UCSD-AML1 (cell line): Measurements from ENCODE around the gene GRHL3.

Source experiments
- DNase-seq: peaks from one replicate; lab custom pipeline; 2025; ENCODE audit not compliant: unreplicated experiment; lab: John Stamatoyannopoulos, UW

Gene GRHL3

DNA sequence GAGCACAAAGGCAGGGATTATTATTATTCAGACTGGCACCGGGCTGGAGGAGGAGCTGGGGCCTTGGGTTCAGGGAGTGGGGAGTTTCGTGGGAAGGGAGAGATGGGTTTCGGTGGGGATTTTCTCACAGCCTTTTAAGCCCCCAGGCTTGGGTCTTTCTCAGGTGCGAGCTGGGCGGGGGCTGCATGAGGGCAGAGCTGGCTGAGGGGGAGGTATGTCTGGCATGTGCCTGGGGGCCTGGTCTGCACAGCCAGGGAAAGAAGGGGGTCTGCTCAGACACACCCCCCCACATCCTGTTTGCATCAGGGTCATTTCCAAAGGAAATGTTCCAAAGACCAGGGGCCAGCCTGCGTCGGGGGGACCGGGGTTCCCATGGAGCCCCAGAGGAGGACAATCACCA lies 21.6 kb downstream of the GRHL3 start:
- no peak for DNase-seq

GRCh38 chr1:24341260-24341659 lies 22.1 kb downstream of the GRHL3 start:
- DNase-seq = peak; percentile 32

DNA sequence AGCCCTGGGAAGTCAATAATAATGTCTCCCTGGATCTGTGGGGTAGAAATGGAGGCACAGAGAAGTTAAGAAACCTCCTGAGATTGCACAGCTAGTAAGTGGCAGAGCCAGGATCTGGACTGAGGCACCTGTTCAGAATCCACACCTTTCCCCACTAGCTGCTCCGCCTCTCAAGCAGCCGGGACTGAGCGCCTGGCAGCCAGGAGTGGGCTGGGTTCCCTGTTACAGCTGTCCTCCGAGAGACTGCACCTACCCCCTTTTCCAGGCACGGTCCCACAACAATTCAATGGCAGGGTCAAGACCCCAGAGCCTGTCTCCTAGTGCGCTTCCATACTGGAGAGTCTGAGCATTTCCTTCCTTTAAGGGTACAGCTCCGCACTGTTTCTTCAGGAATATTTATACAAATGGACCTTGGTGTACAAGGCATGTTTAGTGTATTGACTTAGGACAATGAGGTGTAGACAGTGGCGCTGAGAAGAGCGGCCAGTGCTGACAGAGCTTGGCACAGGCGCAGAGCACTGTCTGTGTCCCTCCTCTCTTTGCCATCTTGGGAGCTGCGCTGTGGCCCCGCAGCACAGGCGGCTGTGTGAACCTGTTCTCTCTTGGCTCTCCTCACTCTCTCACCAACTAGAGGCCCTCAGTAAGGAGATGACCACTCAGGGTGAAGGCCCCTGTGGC lies 24.4 kb downstream of the GRHL3 start:
- DNase-seq = no peak

DNA sequence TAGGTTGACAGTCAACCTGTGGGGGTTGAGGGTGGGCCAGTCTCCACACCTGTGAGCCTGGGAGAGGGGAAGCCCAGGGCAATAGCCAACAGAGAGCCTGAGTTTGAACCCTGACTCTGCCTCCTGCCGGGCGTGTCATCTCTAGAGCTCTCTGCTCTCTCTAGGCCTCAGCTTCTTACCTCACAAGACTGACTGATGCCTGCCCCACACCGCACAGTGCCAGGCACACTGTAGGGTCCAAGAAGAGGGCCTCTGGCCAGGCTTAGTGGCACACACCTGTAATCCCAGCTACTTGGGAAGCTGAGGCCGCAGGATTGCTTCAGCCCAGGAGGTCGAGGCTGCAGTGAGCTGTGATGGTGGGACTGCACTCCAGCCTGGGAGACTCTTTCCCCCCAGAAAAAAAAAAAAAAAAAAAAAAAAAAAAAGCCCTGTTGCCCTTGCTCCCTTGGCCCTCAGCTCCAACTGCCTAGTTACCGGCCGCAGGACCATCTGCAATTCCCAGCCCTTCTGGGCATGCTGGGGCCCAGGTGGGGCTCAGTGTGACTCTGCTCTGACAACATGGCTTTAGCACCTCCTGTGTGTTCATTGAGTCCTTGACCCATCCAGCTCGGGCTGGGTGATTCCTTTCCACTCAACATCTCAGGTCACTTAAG lies 25.1 kb downstream of the GRHL3 start:
- no peak for DNase-seq

DNA sequence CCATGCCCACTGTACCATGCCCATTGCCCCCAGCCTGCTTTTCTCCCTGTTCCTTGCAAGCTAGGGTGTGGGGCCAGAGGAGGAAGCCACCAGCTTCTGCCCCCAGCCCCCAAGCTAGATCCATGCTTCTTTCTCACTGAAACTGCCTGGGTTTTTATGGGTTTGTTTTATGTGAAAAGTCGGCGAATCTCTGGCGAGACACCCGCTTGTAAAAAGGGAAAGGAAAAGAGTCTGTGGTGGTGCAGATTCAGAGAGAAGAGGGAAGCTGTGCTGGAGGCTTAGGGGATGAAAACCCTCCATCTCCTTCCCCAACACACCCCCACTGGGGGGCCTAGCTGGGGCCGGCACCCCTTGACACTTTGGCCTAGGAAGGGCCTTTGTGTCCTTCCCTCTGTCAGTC lies 26.2 kb downstream of the GRHL3 start:
- DNase-seq = no peak

DNA sequence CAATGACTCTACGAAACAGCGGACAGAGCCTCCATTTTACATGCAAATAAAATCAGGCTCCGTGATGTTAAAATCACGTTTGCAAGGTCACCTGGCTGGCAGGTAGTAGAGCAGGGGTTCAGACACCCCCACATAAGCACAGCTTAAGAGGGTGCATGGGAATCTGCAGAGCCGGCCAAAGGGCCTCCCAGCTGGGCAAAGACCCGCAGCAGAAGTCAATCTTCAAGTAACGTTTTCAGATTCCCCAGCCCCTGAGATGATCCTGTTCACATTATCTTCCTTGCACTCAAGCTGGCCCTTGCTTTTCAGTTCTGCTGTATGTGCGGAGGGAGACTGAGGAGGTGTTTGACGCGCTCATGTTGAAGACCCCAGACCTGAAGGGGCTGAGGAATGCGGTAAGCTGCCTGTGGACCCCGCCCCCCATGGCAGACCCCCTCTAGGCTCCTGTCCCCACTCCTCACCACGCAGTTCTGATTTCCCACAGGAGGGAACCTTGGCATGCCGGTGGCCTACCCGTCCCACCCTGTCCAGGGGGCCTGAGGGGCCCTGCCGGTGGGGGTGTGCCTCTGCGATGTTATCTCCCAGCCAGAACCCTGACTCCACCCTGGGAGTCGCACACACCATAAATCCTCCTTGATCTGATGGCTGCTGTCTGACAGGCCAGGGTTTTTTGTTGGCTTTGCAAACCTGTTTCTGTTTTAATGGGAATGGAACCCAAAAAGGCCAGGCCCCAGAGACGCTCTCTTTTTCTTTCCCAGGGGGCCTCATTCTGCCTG lies 28.2 kb downstream of the GRHL3 start:
- DNase-seq = no peak

- no peak for DNase-seq
Observed at GRCh38 chr1:24348196-24348595, 29.0 kb downstream of the GRHL3 start.

DNA sequence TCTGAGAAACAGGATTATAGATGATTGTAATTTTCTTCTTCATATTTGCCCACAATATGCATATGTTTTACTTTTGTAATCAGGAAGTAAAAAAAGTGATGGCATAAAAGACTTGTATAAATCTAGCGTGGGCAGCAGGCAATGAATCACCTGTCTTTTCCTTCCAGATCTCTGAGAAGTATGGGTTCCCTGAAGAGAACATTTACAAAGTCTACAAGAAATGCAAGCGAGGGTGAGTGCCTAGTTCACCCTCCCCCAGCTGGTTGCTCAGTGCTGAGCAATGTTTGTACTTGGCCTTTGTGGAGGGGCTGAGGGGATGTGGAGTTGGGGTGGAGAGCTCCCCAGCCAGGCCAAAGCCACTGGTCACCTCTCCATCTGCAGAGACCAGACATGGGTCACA lies 30.7 kb downstream of the GRHL3 start:
- no peak for DNase-seq

DNA sequence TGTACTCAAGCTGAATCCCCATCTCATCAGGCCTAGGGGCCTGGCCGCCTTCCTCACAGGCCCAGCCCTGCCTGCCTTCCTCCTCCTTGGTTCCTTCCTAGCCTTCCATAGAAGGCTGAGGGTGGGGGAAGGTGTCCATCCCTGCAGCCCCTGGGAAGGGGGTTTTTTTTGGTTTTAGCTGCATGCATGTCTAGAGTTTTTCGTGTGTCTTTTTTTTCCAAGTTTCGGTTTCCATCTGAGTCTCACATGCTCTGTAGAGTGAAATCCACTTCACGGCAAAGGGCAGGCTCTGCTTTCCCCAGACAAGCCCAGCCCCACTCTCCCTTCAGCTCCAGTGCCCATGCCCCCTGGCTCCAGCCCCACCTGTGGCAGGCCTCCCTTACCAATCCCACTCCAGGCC lies 32.1 kb downstream of the GRHL3 start:
- DNase-seq = no peak

GRCh38 chr1:24351918-24352627 lies 32.9 kb downstream of the GRHL3 start:
- no peak for DNase-seq

DNA sequence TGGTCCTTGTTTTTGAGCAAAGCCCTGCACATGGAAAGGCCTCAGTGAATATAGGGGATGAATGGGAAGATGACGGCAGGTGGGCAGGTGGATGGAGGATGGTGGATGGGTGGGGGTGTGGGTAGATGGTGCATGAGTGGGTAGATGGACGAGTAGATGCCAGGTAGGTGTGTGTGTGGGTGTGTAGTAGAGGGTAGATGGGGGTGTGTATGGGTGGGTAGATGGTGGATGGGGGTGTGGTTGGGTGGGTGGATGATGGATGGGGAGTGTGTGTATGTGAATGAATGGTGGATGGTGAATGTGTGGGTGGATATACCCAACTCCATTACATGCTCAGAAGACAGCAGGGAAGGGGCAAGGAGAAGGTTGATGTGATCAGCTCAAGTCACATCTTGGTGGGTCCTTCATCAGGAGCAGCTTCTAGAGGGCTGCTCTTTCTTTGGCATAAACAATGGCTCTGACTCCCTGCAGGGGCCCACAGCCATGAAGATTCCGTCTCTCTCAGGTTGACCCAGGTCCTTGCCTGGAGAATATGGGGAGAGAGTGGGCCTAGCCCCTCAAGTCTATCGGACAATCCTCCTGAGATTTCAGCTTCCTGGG lies 34.2 kb downstream of the GRHL3 start:
- DNase-seq = no peak

GRCh38 chr1:24355466-24355865 lies 36.3 kb downstream of the GRHL3 start:
- DNase-seq = no peak

DNA sequence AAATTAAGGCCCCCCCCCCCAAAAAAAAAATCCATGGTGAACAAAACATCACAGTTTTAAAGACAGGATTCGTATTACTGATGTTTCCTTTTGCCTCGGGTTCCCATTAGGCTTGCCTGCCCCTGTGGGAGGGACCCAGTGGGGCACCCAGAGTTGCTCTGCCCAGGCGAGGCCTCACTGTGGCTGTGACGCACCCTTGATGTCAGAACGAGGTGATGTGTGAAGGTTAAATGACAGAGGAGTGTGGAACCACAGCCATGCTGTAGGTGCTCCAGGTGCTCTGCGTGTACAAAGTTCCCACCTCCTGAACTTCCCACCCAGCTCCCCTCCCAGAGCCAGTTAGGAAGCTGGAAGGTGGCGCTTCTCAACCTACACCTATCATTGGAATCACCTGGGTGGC lies 37.9 kb downstream of the GRHL3 start:
- no peak for DNase-seq

- no peak for DNase-seq
Observed at GRCh38 chr1:24360681-24361080, 41.5 kb downstream of the GRHL3 start.

GRCh38 chr1:24361811-24362210 lies 42.7 kb downstream of the GRHL3 start:
- DNase-seq = no peak

DNA sequence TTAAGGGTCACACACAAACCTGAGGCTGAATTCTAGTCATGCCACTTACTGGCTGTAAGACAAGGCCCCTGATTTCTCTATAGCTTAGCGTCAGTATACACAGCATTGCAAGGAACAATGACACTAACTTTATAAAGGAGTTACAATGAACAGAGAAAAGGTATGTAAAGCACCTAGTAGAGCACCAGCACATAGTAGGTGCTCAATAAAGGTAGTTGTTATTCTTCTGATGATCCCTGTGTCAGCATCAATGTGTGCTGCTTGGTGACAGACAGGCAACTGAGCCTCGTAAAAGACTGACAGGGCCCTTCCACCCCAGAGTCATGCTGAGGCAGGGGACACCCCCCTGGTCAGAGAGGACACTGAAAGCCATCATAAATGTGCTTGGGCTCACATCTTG lies 43.2 kb downstream of the GRHL3 start:
- no peak for DNase-seq

- DNase-seq = no peak
Observed at GRCh38 chr1:24362982-24363614, 43.9 kb downstream of the GRHL3 start.

DNA sequence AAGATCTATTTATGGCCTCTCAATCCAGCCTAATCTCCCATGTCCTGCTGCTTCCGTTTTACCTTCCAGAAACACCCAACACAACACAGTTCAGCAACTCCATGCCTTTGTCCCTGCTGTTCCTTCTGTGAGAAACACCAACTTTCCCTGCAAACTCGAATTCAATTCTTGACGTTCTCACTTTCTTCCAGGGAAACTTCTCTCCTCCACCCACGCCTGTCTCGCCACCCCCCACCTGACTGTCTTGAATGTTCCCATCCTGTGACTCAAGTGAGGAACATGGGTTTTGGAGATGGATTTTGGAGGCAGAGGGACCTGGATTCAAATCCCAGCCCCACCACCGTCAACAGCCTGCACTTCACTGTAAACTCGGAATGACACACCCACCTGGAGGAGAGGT lies 44.8 kb downstream of the GRHL3 start:
- no peak for DNase-seq

GRCh38 chr1:24364605-24364974 lies 45.4 kb downstream of the GRHL3 start:
- DNase-seq = no peak

GRCh38 chr1:24364975-24365678 lies 46.0 kb downstream of the GRHL3 start:
- no peak for DNase-seq
